ENCODE data around the gene ALDH16A1.
"Not testable (repeated sequence)": the region's sequence is repeated elsewhere in the genome, so short reads cannot be mapped to it uniquely, and the experiment has no call there.

The ALDH16A1 gene

DNA sequence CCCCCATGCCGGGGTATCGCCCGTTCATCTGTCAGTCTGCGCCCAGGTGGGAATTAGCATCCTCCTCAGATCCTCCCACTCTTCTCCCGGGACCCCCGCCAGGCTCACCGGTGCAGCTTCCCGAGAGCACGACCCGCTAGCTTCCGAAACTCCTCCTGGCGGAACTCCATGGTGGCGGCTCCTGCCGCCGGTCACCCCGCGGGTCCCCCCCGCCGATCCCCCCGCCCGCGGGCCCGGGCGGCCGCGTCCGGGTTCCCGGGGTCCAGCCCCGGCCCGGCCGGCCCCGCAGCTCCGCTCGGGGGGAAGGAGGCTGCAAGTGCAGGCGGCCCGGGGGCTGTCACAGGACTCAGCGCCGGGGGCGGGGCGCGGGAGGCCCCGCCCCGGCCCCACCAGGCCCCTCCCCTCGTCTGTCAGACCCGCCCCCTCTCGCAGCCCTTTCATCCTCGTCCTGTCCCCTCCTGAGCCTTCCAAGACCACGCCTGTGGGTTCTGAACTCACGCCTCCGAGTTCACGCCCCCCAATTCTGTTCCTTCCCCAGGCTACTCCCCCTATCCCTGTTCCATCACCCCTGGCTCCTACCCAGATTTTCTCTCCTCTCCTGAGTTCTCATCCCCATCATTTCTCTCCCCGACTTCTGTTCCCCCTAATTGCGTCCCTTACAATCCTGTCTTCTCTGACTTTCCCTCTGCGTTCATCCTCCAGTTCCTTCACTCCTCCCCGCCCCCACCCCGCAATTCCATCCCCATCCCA, 11.6 kb upstream of the ALDH16A1 start, which contains the start of gene SLC17A7:
Gene SLC17A7, minus strand, starts transcription at position 318 of the 750 bp plus-strand sequence. Its CDS starts 148 bp downstream, at position 170.
- DNase-seq (ENCODE audit: low read depth) = no peak

DNA sequence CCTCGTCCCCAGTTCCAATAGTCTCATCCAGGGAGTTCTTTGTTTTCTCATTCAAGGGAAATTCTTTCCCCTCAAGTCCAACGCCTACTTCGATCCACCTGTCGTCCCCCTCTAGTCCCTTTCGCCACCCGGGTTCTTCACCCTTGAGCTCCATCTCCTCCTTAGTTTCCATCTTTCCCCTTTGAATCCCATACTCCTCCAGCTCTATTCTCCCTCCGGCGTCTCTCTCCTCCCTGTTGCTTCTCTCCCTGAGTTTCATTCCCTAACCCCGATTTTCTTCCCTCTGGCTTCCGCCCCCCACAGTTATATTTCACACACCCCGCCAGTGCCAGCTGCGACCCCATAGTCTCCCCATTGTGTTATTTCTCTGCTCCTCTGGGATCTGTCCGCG, 11.1 kb upstream of the ALDH16A1 start:
- DNase-seq (ENCODE audit: low read depth) = no peak

DNA sequence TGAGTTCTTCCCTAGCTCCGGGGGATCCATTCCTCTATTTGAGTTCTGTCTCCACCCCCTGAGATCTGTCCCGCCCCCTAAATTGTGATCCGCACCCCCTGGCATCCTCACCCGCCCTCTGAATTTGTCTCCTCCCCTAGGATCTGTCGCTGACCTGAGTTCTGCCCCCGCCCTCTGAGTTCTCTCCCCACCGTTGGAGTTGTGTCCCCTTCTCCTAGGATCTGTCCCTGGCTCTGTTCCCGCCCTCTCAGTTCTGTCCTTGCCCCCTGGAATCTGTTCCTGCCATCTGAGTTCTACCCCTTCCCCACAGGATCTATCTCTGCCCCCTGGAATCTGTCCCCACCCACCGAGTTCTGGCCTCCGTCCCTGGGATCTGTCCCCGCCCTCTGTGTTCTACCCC, 10.7 kb upstream of the ALDH16A1 start:
- DNase-seq (ENCODE audit: low read depth) = no peak

DNA sequence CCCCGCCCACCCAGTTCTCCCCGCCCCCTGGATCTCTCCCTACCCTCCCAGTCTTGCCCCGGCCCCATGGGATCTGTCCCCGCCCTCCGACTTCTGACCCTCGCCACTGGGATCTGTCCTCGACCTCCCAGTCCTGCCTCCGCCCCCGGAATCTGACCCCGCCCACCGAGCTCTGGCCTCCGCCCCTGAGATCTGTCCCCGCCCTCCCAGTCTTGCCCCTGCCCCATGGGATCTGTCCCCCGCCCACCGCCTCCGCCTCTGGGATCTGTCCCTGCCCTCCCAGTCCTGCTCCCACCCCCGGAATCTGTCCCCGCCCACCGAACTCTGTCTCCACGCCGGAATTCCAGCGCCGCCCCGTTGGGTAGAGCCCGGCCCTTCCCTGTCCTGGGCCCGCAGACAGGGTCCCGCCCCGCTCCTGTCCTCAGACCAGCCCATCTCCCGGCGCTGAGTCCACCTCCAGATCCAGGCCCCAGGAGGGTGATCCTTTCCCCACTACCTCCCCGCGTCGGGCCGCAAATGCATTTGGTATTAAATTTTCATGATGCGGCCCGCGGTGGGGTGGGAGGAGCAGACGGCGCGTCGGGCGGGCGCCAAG, 10.2 kb upstream of the ALDH16A1 start:
- DNase-seq (ENCODE audit: low read depth) = peak; percentile 47

DNA sequence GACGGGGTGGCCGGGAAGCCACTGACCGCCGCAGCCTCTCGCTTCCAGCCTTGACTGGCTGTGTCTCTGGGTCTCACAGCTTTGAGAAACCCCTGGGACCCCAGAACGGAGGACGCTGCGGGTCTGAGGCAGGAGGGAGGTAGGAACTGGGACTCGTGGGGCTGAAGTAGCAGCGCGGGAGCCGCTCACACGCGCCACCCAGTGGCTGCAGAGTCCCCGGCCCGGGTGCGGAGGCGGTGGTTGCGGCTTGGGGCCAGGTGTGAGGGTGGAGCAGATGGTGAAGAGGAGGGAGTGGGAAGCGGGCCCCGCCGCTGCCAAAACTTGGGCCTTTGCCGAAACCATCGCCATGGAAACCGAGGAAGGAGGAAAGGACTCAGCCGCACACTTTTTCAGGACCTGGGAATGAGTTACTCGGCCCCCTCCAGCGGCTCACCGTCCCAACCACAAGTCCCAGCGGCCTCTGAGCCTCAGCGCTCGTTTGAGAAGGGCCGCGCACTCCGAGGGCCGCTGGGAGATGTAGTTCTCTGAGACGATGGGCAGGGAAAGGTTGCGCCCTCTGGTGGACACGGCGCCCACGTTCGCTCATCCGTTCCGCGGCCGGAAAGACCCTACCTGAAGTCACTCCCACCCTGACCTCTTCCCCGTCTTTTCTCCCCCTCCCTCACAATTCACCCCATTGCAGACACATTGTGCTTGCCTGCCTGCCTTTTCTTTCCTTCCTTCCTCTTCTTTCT, 9.5 kb upstream of the ALDH16A1 start:
- DNase-seq (ENCODE audit: low read depth) = peak; percentile 67

DNA sequence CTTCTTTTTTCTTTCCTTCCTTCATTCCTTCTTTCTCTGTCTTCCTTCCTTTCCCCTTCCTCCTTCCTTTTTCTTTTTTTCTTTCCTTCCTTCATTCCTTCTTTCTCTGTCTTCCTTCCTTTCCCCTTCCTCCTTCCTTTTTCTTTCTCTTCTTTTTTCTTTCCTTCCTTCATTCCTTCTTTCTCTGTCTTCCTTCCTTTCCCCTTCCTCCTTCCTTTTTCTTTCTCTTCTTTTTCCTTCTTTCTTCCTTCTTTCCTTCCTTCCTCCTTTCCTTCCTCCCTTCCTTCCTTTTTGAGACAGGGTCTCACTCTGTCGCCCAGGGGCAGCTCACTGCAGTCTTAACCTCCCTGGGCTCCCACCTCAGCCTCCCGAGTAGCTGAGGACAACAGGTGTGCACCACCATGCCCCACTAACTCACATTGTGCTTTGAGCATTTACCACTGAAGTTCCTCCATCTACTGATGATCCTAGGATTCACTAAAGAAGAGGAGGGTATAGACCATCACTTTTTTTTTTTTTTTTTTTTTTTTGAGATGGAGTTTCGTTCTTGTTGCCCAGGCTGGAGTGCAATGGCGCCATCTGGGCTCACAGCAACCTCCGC, 8.8 kb upstream of the ALDH16A1 start:
- DNase-seq (ENCODE audit: low read depth) = not testable (repeated sequence)

DNA sequence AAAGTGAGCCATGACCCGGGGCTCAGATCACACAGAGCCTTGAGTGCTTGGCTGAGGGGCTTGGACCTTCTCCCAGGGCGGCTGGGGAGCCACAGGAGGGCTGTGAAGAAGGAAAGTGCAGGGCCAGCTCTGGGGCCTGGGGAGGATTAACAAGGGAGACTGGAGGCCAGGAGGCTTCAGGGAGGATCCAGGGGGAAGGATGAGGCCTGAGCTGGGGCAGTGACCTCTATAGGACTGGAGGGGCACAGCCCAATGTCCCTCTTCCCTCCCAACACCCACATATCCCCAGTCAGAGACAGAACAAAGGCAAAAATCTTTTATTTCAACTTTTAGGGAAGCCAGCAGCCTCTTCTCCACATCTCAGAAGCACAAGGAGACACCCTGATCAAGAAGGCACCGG, 7.0 kb upstream of the ALDH16A1 start:
- no peak for DNase-seq (ENCODE audit: low read depth)

DNA sequence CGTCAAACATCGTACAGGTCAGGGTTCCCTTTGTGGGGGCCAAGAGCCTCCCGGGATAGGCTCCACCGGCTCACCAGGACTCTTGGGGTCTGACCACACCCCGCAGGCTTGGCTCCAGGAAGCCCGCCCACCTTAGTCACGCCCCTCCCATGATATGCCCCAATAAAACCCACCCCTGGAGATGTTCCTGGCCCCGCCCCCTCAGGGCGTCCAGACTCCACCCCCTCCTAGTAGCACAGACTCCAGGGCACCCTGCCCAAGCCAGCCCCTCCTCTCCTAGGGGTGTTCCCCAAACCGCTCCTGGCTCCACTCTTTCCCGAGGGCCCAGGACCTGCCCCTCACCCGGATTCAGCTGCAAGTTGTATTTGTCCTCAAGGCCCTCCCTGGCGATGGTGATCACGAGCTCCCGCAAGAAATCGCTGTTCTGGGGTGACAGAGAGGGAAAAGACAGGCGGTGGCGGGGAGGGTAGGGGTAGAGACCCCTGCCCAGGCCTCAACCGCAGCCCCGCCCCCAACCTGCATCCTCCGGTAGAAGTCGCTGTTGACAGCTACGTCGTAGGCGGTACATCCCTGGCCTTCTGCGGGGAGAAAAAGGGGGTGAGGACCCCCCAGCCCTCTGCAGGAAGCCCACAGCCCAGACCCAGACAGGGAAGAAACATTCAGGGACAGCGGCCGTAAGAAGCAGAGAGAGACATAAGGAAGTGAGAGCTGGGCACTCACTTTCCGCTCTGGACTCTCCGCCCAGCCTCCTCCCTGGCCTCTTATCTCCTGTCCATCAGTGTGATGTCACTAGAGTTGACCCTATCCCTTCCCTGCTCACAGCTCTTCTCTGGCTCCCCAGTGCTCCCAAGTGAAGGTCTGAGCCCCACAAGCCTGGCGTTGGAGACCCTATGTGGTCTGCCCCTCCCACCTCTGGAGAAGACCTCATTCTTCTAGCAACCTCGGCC, 5.3 kb upstream of the ALDH16A1 start:
- DNase-seq (ENCODE audit: low read depth) = no peak

DNA sequence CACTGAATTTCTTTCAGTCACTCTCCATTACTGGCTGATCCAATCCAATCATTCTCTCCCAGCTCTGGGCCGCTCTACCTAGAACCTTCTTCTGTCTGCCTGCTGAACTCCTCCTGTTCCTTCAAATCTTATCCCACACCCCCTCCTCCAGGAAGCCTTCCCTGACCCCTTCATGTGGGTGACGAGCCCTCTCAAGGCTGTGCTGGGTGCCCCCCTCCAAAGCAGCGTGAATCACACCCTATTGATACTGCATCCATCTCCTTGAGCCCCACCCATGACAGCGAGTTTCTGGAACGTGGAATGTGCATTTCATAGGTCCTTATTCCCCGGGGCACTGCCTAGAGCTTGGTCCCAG, 4.6 kb upstream of the ALDH16A1 start:
- no peak for DNase-seq (ENCODE audit: low read depth)

DNA sequence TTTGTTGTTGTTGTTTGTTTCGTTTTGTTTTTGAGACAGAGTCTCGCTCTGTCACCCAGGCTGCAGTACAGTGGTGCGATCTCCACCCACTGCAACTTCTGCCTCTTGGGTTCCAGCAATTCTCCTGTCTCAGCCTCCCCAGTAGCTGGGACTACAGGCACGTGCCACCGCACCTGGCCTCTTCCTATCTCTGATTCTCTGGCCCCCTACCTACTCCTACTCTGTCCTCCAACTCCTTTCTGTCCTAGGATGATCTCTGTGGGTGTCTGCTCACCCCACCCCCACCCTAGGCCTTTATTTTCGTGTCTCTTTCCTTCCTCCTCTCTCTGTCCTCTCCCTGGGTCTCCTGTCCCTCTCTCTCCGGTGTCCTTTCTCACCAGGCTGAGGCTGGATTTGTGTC, 2.6 kb upstream of the ALDH16A1 start:
- no peak for DNase-seq (ENCODE audit: low read depth)

DNA sequence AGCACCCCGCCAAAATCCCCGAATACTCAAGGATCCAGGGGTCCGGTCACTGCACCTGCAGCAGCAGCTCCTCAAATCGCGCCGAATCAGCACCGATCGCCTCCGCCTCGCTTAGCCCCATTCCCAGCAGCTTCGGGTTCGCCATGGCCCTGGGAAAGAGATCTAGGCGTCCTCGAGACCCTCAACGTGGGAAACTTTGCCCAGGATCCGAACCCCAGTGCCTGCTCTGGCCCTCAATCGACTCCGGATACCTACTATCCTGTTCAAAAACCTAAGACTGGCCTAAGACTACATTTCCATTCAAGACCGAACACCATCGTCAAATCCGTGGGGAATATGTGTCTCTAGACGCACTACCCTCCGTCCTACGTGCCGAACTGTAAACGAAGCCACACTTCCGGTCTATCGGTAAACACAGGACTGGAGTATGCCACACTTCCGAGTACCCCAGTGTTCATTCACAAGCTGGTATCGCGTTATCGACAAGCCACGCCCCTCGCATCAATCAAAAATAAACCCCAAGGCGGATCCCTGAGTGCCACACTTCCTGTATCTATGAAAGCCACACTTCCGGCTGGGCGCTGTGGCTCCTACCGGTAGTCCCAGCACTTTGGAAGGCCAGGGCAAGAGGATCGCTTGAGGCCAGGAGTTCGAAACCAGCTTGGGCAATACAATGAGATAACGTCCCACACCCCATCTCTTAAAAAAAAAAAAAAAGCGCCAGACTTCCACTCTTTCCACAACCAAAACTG, 1.4 kb upstream of the ALDH16A1 start, which contains the start of gene PIH1D1:
Gene PIH1D1, minus strand, starts transcription at position 385 of the 752 bp plus-strand sequence. Its CDS starts 240 bp downstream, at position 145.
- peak; percentile 96 for DNase-seq (ENCODE audit: low read depth)

DNA sequence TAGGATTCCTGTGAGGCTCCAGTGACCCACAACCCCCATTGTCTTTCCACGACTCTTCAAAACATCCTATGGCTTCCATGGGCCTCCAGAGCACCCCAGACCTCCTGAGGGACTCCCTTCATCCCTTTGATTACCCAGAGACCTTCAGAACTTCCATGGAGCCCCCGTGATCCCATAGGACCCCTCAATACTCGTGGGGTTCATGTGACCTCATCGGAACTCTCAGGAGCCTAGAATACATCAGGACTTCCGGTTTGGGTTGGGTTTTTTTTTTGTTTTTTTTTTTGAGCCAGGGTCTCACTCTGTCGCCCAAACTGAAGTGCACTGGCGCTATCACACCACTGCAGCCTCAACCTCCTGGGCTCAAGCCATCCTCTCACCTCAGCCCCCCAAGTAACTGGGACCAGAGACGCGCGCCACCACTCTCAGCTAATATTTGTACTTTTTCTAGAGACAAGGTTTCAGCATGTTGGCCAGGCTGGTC, 774 bp downstream of the ALDH16A1 start:
- no peak for DNase-seq (ENCODE audit: low read depth)

DNA sequence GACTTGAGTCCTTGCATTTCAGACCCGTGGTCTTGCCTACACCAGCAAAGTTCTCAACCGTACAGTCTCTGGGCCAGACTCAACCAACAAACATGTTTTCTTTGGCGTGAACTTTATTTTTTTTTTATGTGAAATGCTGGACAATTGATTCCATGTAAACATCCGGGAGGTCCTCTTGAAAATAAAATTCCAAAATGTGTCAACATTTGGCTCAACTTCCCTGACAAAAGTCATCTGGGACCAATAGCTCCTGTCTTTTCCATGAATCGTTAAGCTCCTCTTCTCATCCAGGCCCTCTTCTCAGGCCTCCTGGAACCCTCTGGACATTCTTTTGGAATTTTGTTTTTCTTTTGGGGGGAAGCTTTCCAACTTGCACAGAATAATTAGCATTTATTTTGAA, 2.7 kb downstream of the ALDH16A1 start:
- DNase-seq (ENCODE audit: low read depth) = peak; percentile 83

DNA sequence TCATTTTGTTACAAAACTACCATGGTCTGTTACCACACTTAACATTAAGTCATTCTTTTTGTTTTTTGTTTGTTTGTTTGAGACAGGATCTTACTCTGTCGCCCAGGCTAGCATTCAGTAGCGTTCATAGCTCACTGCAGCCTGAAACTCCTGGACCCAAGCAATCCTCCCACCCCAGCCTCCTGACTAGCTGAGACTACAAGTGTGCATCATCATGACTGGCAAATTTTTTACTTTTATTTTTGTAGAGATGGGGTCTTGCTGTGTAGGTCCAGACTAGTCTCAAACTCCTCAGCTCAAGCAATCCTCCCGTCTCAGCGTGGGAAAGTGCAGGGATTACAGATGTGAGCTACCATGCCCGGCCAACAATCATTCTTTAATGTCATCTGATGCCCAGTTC, 3.3 kb downstream of the ALDH16A1 start:
- peak; percentile 43 for DNase-seq (ENCODE audit: low read depth)

DNA sequence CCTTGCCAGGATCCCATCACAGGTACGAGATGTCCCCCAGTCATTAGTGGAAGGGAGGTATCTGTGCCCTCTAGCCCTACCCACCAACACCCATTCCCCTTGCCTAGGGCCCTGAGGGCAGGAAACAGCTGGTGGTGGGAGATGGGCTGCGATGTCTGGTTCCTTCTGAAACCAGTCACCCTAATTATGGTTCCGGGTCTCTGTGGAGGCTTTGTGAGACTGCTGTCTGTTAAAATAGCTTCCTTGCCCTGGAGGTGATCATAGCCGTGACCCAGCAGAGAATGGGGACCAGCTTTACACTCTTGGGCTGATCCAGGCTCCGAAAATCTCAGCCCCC, 5.5 kb downstream of the ALDH16A1 start:
- DNase-seq (ENCODE audit: low read depth) = no peak

DNA sequence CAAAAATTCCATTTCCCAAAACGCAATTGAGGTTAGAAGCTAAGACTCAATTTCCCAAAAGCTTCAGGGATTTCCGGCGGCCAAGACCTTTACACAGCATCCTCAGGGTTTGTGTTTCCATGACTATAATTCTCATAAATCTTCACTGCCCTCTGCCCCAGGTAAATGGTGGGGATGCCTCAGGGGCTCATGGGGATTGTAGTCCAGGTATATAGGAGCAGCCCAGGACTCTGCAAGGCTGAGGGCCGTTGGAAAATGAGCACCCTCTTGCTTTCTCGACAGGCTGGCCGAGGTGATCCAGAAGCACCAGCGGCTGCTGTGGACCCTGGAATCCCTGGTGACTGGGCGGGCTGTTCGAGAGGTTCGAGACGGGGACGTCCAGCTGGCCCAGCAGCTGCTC, 6.4 kb downstream of the ALDH16A1 start:
- no peak for DNase-seq (ENCODE audit: low read depth)

DNA sequence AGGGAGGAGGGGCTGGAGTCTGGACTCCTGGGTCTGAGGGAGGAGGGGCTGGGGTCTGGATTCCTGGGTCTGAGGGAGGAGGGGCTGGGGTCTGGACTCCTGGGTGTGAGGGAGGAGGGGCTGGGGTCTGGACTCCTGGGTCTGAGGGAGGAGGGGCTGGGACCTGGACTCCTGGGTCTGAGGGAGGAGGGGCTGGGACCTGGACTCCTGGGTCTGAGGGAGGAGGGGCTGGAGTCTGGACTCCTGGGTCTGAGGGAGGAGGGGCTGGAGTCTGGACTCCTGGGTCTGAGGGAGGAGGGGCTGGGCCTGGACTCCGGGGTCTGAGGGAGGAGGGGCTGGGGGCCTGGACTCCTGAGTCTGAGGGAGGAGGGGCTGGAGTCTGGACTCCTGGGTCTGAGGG, 8.1 kb downstream of the ALDH16A1 start:
- not testable (repeated sequence) for DNase-seq (ENCODE audit: low read depth)

DNA sequence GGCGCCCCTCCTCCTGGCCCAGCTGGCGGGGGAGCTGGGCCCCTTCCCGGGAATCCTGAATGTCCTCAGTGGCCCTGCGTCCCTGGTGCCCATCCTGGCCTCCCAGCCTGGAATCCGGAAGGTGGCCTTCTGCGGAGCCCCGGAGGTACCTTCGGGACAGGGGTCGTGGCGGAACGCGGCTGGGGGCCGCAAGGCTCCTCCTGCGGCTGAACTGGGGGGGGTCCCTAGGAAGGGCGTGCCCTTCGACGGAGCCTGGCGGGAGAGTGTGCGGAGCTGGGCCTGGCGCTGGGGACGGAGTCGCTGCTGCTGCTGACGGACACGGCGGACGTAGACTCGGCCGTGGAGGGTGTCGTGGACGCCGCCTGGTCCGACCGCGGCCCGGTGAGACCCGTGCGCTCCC, 8.6 kb downstream of the ALDH16A1 start:
- DNase-seq (ENCODE audit: low read depth) = no peak

DNA sequence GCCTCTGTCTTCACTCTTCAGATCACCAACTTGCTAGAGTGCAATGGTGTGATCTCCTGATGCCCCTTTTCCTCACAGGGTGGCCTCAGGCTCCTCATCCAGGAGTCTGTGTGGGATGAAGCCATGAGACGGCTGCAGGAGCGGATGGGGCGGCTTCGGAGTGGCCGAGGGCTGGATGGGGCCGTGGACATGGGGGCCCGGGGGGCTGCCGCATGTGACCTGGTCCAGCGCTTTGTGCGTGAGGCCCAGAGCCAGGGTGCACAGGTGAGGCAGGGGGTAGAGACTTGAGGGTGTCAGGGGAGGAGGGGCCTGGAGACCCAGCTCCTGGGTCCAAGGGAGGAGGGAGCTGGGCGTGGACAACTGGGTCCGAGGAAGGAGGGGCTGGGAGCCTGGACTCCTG, 9.5 kb downstream of the ALDH16A1 start:
- DNase-seq (ENCODE audit: low read depth) = no peak

DNA sequence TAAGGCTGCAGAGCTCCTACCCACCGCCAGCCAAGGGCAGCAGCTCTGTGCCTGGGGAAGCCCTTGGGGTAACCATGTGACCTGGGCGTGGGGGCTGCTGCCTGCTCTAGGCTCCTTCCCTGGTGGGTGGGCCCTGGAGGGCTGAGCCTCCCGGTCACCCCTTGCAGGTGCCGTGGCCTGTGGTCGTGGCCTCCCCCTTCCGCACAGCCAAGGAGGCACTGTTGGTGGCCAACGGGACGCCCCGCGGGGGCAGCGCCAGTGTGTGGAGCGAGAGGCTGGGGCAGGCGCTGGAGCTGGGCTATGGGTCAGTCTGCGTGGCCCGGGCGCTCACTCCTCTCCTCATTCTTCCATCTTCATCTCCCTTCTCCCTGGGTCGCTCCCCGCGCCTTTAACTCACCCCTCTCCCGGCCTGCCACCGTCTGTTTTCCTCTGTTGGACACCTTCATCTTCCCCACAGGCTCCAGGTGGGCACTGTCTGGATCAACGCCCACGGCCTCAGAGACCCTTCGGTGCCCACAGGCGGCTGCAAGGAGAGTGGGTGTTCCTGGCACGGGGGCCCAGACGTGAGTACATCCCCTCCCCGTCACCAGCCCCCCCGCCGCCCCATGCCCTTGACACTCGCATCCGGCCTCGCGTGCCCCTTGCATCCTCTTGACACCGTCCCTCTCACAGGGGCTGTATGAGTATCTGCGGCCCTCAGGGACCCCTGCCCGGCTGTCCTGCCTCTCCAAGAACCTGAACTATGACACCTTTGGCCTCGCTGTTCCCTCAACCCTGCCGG, 11.1 kb downstream of the ALDH16A1 start:
- DNase-seq (ENCODE audit: low read depth) = no peak
